Testis (tissue), 2 donors: ENCODE results near the gene CYP24A1.

Source experiments
- CTCF ChIP-seq, 3 experiments: fragments of 450-650 bp in 2 of 3; fragments of 200-600 bp in 1 of 3; sonication (generic) in 1 of 3; IDR thresholded peaks; one replicate each; pipeline ENCODE4 v1.5.1; 2016 to 2019; ENCODE audit warnings: antibody characterized with exemption in 3 of 3, mild to moderate bottlenecking in 2 of 3, moderate library complexity in 1 of 3
- POLR2A ChIP-seq: fragments of 450-650 bp; IDR thresholded peaks from one replicate; pipeline ENCODE4 v1.6.1; 2017; ENCODE audit warnings: antibody characterized with exemption, mild to moderate bottlenecking, moderate library complexity

- TF ChIP-seq CTCF (IDR thresholded peaks at IDR 0.05): no peak
- TF ChIP-seq POLR2A: no peak
Observed at GRCh38 chr20:54201268-54201846, 27.6 kb upstream of the CYP24A1 start.
